ENCODE measurements around the gene SVIL. TPM values are rescaled to one million over a fixed set of nuclear protein-coding genes. Genes with fewer than 3 reads are reported as not detected.
"Not testable (repeated sequence)": the region's sequence is repeated elsewhere in the genome, so short reads cannot be mapped to it uniquely, and the experiment has no call there.

Gene SVIL
- polyA plus RNA-seq, 1 donor (not counting 4 experiments of a cell fraction or from before 2014, with no cell fraction given): 16.2 TPM

- TF ChIP-seq, protein P1, sequence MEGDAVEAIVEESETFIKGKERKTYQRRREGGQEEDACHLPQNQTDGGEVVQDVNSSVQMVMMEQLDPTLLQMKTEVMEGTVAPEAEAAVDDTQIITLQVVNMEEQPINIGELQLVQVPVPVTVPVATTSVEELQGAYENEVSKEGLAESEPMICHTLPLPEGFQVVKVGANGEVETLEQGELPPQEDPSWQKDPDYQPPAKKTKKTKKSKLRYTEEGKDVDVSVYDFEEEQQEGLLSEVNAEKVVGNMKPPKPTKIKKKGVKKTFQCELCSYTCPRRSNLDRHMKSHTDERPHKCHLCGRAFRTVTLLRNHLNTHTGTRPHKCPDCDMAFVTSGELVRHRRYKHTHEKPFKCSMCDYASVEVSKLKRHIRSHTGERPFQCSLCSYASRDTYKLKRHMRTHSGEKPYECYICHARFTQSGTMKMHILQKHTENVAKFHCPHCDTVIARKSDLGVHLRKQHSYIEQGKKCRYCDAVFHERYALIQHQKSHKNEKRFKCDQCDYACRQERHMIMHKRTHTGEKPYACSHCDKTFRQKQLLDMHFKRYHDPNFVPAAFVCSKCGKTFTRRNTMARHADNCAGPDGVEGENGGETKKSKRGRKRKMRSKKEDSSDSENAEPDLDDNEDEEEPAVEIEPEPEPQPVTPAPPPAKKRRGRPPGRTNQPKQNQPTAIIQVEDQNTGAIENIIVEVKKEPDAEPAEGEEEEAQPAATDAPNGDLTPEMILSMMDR (optimal IDR thresholded peaks at IDR 0.05 in 1 of 3, IDR thresholded peaks at IDR 0.05 in 1 of 3, conservative IDR thresholded peaks at IDR 0.05 in 1 of 3; ENCODE audit: extremely low read depth in 1 of 3, insufficient read depth in 2 of 3, low read length in 3 of 3): no peak
- TF ChIP-seq EZH2 (IDR thresholded peaks at IDR 0.05; ENCODE audit: low read length): no peak
- peaks cover 31% of the 10 kb centered on the region for H3K4me1 ChIP-seq (ENCODE audit: control insufficient read depth, extremely low read depth, insufficient read depth, low read length)
- H3K4me2 ChIP-seq (ENCODE audit: control insufficient read depth, extremely low read depth, insufficient read depth, low read depth, low read length): no peak overlapping the region
- H2AFZ ChIP-seq (ENCODE audit: control insufficient read depth, low read length): no peak overlapping the region
- no peaks in the 10 kb centered on the region for H3K9me3 ChIP-seq (ENCODE audit: control insufficient read depth, low read depth, low read length)
- DNase-seq (ENCODE audit: low read depth, low spot score): no peak
- H3K27me3 ChIP-seq (ENCODE audit: control insufficient read depth, extremely low read depth, insufficient read depth, low read length): no peaks in the 10 kb centered on the region
- H3K4me3 ChIP-seq (ENCODE audit: control insufficient read depth in 2 of 3, extremely low read depth in 1 of 3, insufficient read depth in 2 of 3, low read depth in 1 of 3, low read length in 3 of 3): no peak overlapping the region
- peaks cover 21% of the 10 kb centered on the region for H3K79me2 ChIP-seq (ENCODE audit: control insufficient read depth, insufficient read depth, low read length)
- peaks cover 0 to 3% of the 10 kb centered on the region in 2 experiments for H3K36me3 ChIP-seq (ENCODE audit: control insufficient read depth in 2 of 2, extremely low read depth in 1 of 2, insufficient read depth in 2 of 2, low read length in 2 of 2)
- no peaks in the 10 kb centered on the region for H4K20me1 ChIP-seq (ENCODE audit: control insufficient read depth, extremely low read depth, insufficient read depth, low read length)
- dilution Hi-C loops (cut with MboI; ENCODE audit: extremely low pct_ligation_motif_present, low sequenced_read_pairs): no loop called here
- FAIRE-seq: no peak
- H3K9me1 ChIP-seq (ENCODE audit: control insufficient read depth, extremely low read depth, insufficient read depth, low read length): no peaks in the 10 kb centered on the region
- no peak overlapping the region for H3K9ac ChIP-seq (ENCODE audit: control insufficient read depth, extremely low read depth, insufficient read depth, low read length)
- H3K27ac ChIP-seq (ENCODE audit: control insufficient read depth, insufficient read depth, low read length): no peak overlapping the region
Measured at GRCh38 chr10:29584436-29584835, 50.3 kb downstream of the SVIL start.

DNA sequence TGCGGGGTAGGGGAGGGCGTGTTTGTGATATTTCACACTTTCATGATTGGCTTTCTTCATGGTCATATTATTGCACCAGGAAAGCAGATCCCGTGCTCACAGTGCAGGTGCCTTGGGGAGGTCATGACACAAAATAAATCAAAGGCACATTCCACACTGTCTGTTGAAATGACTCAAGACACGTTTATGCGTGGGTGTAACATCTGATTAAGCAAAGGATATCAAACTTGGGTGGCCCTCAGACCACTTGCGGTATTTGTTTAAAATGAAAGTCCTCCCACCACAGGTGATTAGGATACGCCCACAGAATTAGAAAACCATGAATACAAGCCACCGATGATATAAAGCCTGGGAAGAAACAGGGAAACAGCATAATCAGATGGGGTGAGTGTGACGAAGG, 51.1 kb downstream of the SVIL start:
- no peak for FAIRE-seq
- Histone ChIP-seq H3K27ac (ENCODE audit: control insufficient read depth, insufficient read depth, low read length) (peak overlapping the region; percentile 64), H4K20me1 (ENCODE audit: control insufficient read depth, extremely low read depth, insufficient read depth, low read length) (no peaks in the 10 kb centered on the region), H3K4me1 (ENCODE audit: control insufficient read depth, extremely low read depth, insufficient read depth, low read length) (peaks cover 23% of the 10 kb centered on the region), H3K4me2 (ENCODE audit: control insufficient read depth, extremely low read depth, insufficient read depth, low read depth, low read length) (no peak overlapping the region), H3K4me3 (ENCODE audit: control insufficient read depth in 2 of 3, extremely low read depth in 1 of 3, insufficient read depth in 2 of 3, low read depth in 1 of 3, low read length in 3 of 3) (no peak overlapping the region), H3K36me3 (ENCODE audit: control insufficient read depth in 2 of 2, extremely low read depth in 1 of 2, insufficient read depth in 2 of 2, low read length in 2 of 2) (peaks cover 0 to 3% of the 10 kb centered on the region in 2 experiments), H3K9me1 (ENCODE audit: control insufficient read depth, extremely low read depth, insufficient read depth, low read length) (no peaks in the 10 kb centered on the region), H2AFZ (ENCODE audit: control insufficient read depth, low read length) (no peak overlapping the region), H3K9ac (ENCODE audit: control insufficient read depth, extremely low read depth, insufficient read depth, low read length) (no peak overlapping the region), H3K79me2 (ENCODE audit: control insufficient read depth, insufficient read depth, low read length) (peaks cover 14% of the 10 kb centered on the region), H3K27me3 (ENCODE audit: control insufficient read depth, extremely low read depth, insufficient read depth, low read length) (no peaks in the 10 kb centered on the region), H3K9me3 (ENCODE audit: control insufficient read depth, low read depth, low read length) (no peaks in the 10 kb centered on the region)
- dilution Hi-C loops (cut with MboI; ENCODE audit: extremely low pct_ligation_motif_present, low sequenced_read_pairs): no loop called here
- DNase-seq (ENCODE audit: low read depth, low spot score): no peak
- no peak for TF ChIP-seq EZH2 (IDR thresholded peaks at IDR 0.05; ENCODE audit: low read length)
- TF ChIP-seq, protein P1 (optimal IDR thresholded peaks at IDR 0.05 in 1 of 3, IDR thresholded peaks at IDR 0.05 in 1 of 3, conservative IDR thresholded peaks at IDR 0.05 in 1 of 3; ENCODE audit: extremely low read depth in 1 of 3, insufficient read depth in 2 of 3, low read length in 3 of 3): no peak

- H3K4me3 ChIP-seq (ENCODE audit: control insufficient read depth in 2 of 3, extremely low read depth in 1 of 3, insufficient read depth in 2 of 3, low read depth in 1 of 3, low read length in 3 of 3); DNase-seq (ENCODE audit: low read depth, low spot score); H2AFZ ChIP-seq (ENCODE audit: control insufficient read depth, low read length); H3K27me3 ChIP-seq (ENCODE audit: control insufficient read depth, extremely low read depth, insufficient read depth, low read length); H3K9me3 ChIP-seq (ENCODE audit: control insufficient read depth, low read depth, low read length); dilution Hi-C loops (cut with MboI; ENCODE audit: extremely low pct_ligation_motif_present, low sequenced_read_pairs); H3K36me3 ChIP-seq (ENCODE audit: control insufficient read depth in 2 of 2, extremely low read depth in 1 of 2, insufficient read depth in 2 of 2, low read length in 2 of 2); H3K4me2 ChIP-seq (ENCODE audit: control insufficient read depth, extremely low read depth, insufficient read depth, low read depth, low read length); H4K20me1 ChIP-seq (ENCODE audit: control insufficient read depth, extremely low read depth, insufficient read depth, low read length); H3K9me1 ChIP-seq (ENCODE audit: control insufficient read depth, extremely low read depth, insufficient read depth, low read length): not testable (repeated sequence)
- H3K4me1 ChIP-seq (ENCODE audit: control insufficient read depth, extremely low read depth, insufficient read depth, low read length): peaks cover 18% of the 10 kb centered on the region
- H3K79me2 ChIP-seq (ENCODE audit: control insufficient read depth, insufficient read depth, low read length): peaks cover 13% of the 10 kb centered on the region
- peak; percentile 34 for FAIRE-seq
- peak overlapping the region; percentile 64 for H3K27ac ChIP-seq (ENCODE audit: control insufficient read depth, insufficient read depth, low read length)
- H3K9ac ChIP-seq (ENCODE audit: control insufficient read depth, extremely low read depth, insufficient read depth, low read length): peak overlapping the region; percentile 28
Measured at GRCh38 chr10:29582769-29583168, 52.0 kb downstream of the SVIL start.

All from keratinocyte (primary cell).